GM18858 (cell line): ENCODE measurements around the gene CDK5.
"Not testable (repeated sequence)": the region's sequence is repeated elsewhere in the genome, so short reads cannot be mapped to it uniquely, and the experiment has no call there.

Source experiments
- ATAC-seq: cut with Tn5 transposase; IDR thresholded peaks from one replicate; pipeline ENCODE4 v1.9.1; 2021; ENCODE audit not compliant: unreplicated experiment

Gene CDK5

GRCh38 chr7:151058781-151059366 is 1.2 kb upstream of the CDK5 start:
- no peak for ATAC-seq

DNA sequence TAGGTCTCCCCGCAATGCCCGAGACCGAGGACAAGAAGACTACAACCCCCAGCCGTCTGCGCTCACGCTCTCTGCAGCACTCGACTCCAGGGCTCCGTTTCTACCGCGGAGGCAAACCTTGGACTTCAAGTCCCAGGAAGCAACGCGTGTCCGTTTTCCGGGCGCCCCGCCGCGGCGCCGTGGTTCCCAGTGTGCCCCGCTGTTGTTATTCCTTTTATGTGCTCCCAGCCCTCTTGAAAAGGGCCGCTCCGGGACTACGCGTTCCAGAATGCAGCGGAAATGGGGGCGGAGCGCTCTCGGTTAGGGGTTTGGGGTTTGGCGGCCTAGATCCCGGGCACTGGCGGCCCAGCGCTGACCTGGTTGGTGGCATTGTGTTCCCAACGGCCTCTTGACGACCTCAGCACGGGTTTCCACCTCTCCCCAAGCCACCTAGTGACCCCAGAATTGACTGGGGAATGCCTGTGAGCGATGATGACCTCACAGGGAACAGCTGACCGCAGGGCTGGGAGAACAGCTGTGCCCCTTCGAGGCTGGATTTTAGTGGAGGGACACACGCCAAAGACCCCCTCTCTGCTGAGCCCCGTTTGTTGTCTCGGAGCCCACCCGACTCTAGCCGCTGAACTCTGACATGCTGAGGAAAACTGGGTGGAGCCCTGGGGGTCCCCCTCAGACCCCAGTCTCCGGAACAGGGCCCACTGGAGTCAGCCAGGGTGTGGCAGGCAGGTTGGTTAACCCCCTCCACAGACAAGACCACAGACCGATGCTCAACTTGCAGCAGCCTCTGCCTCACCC is 488 bp upstream of the CDK5 start:
- ATAC-seq: peak; percentile 81

DNA sequence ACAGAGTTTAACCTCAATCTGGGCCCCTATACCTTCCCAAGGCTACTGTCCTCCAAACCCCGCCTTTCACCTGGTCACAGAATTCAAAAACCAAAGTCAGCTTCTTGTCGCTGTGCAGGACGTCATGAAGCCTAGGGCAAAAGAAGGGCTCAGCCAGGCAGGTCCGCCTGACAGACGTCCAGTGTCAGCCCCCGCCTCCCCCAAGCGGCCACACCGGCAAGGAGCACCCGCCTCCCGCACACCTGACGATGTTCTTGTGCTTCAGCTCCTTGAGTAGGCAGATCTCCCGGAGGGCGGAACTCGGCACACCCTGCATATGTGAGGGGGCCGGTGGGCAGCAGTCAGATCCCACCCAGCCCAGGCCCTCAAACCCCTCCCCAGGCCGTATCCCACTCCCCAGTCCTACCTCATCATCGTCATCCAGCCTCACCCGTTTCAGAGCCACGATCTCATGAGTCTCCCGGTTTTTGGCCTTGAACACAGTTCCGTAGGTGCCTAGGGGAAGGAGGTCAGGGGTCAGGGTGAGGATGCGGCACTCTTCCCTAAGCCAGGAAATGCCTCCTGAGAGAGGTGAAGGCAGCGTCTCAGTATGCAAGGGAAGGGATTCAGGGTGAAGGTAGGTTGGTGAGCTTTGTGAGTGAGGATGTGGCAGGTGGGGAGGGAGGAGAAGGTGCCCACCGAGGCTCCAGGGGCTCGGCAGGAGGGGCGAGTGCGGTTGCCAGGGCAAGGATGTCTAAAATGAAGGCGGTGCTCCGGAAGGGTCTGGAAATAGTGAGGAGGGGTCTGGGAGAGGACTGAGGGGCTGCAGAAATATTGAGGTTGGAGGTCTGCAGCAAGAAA is 811 bp downstream of the CDK5 start:
- no peak for ATAC-seq

GRCh38 chr7:151056283-151056665 is 1.4 kb downstream of the CDK5 start:
- ATAC-seq: no peak

DNA sequence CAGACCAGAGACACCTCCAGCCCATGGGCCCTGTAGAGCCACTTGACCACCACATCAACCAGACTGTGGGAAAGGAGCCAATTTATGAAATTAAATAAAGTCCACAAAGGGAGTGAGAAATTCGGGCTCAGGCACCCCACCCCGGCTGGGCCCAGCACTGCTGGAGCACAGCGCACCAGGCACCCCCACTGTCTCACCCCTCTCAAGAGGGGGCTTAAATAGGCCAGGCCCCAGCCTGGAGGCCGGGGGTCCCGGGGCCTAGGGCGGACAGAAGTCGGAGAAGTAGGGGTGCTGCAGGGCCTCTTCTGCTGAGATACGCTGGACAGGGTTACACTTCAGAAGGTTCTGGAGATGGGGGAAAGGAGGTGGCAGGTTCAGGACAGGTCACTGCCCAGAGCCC is 3.9 kb downstream of the CDK5 start:
- no peak for ATAC-seq

DNA sequence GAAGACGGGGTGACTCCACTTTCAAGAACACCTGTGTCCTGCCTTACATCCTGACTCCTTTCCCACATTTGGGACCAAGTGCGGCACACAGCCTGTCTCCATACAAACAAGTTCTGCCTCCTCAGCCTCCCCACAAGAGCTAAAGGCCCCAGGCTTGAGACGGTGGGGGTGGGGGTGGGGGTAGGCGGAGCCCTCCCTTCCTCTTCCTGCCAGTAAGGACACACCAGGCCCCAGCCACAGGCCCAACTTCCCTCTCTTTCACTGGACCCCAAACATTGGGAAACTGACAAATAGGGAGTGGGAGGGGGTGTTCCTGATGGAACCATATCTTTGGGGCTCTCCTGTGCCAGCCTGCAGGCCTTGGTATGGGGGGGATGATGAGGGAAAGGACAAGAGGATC is 4.6 kb downstream of the CDK5 start:
- no peak for ATAC-seq

GRCh38 chr7:151051108-151051507 is 6.6 kb downstream of the CDK5 start:
- no peak for ATAC-seq

- ATAC-seq: no peak
Measured at GRCh38 chr7:151048911-151049463, 8.7 kb downstream of the CDK5 start.

- ATAC-seq: no peak
Measured at GRCh38 chr7:151047976-151048815, 9.5 kb downstream of the CDK5 start, which contains the start of gene ASIC3. ASIC3 (plus strand) TSS chr7:151048531; CDS start chr7:151048886, 355 bp downstream.

DNA sequence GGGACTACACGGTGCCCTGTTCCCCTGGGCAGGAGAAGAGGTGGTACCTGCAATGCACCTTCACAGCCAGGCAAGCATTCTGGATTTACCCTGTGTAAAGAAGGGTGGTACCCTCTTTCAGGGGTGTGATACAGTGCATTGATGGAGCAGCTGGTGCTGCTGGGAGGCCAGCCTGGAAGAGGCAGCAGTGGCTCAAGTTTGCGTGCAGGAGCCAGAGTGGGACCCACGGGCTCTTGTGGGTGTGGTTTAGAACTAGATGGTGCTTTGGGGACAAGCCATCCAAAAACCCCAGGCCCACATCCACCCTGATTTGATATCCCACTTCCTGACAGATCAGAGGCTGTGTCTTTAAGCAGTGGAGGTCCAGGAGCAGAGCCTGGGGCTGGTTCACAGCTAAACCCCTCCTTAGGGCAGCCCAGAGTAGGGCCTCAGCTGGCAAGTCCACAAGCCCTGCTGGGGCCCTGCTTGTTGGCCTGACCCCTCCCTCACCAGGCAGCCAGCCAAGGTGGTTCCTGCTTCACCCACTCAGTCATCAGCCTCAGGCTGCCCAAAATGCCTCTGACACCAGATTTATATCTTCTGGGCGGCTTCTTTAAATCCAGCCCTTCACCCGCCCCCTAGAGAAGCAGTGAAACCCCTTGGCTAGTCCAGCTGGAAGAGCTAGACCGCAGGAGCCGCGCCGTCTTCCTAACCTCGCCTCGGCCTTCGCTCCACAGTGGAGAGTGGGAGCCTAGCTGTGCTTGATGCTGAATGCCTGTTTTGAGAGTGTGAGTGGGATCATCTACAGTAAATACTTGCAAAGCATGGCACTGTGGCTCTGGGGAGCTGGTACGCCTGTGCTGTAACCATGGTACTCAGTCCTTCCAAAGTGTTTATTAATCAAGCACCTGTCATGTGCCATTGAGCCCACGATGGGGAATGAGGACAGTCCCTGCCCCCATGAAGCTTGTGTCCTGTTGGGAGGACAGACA is 10.8 kb downstream of the CDK5 start:
- ATAC-seq: no peak

DNA sequence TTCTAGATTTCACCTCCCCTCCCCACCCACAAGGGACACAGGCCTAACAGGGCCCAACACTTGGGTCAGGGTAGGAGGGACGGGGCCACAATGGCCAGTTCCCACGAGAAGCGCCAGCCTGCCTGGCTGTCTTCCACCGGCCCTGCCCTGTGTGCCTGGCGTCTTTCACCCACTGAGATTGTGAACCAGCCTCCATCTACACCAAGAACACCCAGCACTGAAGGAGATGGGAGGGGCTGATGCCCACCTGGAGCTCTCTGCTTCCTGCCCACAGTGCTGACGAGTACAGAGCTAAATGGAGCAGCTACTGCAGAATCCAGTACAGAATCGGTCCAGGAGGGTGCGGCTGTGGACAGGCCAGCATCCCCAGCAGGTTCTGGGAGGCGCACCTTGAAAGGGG is 11.7 kb downstream of the CDK5 start:
- no peak for ATAC-seq

DNA sequence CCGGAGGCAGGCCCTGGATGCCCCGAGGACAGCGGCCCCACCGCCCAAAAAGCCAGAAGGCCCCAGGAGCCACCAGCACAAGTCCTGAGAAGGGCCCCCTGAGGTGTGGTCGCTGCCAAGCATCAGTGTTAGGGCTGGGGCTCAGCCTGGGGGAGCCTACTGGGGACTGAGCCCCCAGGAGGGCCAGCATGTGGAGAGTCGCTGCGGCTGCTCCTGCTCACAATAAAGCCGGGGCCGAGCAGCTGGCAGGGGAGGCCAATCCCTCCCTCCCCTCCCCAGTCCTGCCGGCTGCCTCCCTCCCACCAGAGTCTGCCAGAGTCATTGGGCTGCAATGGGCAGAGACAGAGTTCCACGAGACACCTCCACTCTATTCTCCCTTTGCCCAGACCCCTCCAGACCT is 12.4 kb downstream of the CDK5 start:
- no peak for ATAC-seq

- ATAC-seq: no peak
Measured at GRCh38 chr7:151043959-151044358, 13.7 kb downstream of the CDK5 start.

GRCh38 chr7:151043449-151043848 is 14.2 kb downstream of the CDK5 start:
- ATAC-seq: not testable (repeated sequence)

DNA sequence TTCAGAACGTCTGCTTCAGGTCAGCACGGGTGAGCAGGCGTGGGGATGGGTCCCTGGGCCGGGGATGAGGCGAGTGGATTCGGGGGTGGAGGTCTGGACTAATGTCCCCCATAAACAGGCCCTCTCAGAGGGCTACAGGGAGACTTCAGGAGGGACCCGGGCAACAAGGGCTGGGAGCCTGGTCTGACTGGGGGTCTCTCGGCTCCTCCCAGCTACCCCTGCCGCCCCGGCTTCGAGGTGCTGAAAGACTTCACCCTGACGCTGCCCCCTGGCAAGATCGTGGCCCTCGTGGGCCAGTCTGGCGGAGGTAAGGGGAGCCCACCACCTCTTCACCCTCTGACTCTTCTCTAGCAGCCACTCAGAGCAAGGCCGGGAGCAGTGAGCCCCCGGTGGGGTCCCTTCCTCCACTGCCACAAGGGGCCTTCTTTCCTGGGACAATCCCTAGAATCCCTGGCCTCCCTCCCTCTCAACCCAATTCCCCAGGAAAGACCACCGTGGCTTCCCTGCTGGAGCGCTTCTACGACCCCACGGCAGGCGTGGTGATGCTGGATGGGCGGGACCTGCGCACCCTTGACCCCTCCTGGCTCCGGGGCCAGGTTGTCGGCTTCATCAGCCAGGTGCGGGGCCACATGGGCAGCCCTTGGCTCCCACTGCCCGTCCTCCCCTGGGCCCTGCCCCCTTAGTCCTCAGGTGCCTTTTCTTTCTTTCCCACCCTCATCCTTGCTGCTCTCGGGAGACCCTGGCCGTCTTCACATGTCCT is 16.9 kb downstream of the CDK5 start:
- no peak for ATAC-seq

- ATAC-seq: no peak
Measured at GRCh38 chr7:151039850-151040548, 17.7 kb downstream of the CDK5 start.

- ATAC-seq: no peak
Measured at GRCh38 chr7:151038951-151039849, 18.5 kb downstream of the CDK5 start.
